ENCODE data around the gene COL20A1. TPM values are rescaled to one million over a fixed set of nuclear protein-coding genes. Genes with fewer than 3 reads are reported as not detected.

COL20A1 gene
- total and polyA plus RNA-seq, 7 donors, result 0.07 TPM; not detected in 6

DNA sequence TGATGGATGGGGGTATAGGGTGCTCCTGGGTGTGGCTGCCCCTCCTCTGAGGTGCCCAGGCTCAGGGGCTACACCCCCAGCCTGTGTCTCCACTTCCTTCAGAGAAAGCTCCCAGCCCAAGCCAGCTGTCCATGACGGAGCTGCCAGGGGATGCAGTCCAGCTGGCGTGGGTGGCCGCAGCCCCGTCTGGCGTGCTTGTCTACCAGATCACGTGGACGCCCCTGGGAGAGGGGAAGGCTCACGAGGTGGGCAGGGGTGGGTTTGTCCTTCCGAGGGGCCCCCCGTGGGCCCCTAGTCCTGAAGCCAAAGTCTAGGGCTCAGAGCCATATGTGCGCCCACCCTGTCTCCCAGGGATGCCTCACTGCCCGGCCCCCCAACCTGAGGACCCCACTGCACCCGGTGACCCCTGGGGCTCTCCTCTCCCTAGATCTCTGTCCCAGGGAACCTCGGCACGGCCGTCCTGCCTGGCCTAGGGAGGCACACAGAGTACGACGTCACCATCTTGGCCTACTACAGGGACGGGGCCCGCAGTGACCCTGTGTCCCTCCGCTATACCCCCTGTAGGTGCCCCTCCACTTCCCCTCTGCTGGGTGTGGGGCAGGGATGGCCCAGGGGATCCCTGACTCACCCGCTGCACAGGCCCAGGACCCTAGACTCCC lies 19.8 kb downstream of the COL20A1 start:
- no peaks in the 10 kb centered on the region for H3K4me1 ChIP-seq
- no peak for DNase-seq
- no peaks in the 10 kb centered on the region for H3K9me3 ChIP-seq
- no peak overlapping the region for H3K27ac ChIP-seq
- no peak overlapping the region for H3K4me3 ChIP-seq
- TF ChIP-seq EP300 (IDR thresholded peaks at IDR 0.05), result no peak
- TF ChIP-seq POLR2A (IDR thresholded peaks at IDR 0.05), result no peak
- TF ChIP-seq, protein P1, sequence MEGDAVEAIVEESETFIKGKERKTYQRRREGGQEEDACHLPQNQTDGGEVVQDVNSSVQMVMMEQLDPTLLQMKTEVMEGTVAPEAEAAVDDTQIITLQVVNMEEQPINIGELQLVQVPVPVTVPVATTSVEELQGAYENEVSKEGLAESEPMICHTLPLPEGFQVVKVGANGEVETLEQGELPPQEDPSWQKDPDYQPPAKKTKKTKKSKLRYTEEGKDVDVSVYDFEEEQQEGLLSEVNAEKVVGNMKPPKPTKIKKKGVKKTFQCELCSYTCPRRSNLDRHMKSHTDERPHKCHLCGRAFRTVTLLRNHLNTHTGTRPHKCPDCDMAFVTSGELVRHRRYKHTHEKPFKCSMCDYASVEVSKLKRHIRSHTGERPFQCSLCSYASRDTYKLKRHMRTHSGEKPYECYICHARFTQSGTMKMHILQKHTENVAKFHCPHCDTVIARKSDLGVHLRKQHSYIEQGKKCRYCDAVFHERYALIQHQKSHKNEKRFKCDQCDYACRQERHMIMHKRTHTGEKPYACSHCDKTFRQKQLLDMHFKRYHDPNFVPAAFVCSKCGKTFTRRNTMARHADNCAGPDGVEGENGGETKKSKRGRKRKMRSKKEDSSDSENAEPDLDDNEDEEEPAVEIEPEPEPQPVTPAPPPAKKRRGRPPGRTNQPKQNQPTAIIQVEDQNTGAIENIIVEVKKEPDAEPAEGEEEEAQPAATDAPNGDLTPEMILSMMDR (IDR thresholded peaks at IDR 0.05), result no peak
- no peak for TF ChIP-seq POLR2AphosphoS5 (IDR thresholded peaks at IDR 0.05)
- WGBS, 2 donors, result 70 to 76% methylated on average over 22 of the region's 22 CpGs
- peaks cover 0 to 23% (median 17%) of the 10 kb centered on the region in 3 donors for H3K27me3 ChIP-seq
- no peaks in the 10 kb centered on the region for H3K36me3 ChIP-seq
- intact Hi-C loops (cut with DNase I), result loop anchor here (5.0 kb wide), 1 partner anchor 69 kb away; no protein-coding TSS in a partner anchor

DNA sequence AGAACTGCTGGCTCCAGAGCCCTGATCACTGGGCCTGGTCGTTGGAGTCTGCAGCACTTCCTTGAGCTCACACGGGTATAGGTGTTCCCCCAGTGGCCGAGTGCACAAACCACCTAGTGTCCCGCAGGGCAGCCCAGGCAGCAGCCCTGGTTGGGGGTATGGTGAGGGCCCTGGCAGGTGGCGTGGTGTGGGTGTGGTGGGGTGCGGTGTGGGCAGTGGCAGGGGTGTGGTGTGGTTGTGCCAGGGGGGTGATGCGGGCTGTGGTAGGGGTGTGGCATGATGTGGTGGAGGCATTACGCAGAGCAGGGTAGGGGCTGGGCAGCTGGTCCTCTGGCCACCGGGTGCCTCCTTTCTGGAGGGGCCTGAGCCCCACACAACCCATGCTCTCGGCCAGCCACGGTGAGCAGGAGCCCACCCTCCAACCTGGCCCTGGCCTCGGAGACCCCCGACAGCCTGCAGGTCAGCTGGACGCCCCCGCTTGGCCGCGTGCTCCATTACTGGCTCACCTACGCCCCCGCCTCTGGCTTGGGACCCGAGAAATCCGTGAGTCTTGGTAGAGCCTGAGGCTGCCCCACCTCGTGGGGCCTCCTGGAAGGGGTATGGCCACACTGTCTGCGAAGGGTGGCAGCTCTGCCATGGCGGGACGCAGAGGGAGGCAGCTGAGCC lies 20.5 kb downstream of the COL20A1 start:
- intact Hi-C loops (cut with DNase I), result loop anchor here (5.0 kb wide), 1 partner anchor 69 kb away; no protein-coding TSS in a partner anchor
- TF ChIP-seq EP300 (IDR thresholded peaks at IDR 0.05), result no peak
- TF ChIP-seq, protein P1 (IDR thresholded peaks at IDR 0.05), result no peak
- Histone ChIP-seq H3K4me1 (no peaks in the 10 kb centered on the region), H3K36me3 (no peaks in the 10 kb centered on the region), H3K4me3 (no peak overlapping the region), H3K27me3 (peaks cover 0 to 16% (median 10%) of the 10 kb centered on the region in 3 donors), H3K9me3 (no peaks in the 10 kb centered on the region), H3K27ac (no peak overlapping the region)
- WGBS, 2 donors, result 46 to 75% methylated on average over 25 of the region's 25 CpGs
- no peak for DNase-seq

DNA sequence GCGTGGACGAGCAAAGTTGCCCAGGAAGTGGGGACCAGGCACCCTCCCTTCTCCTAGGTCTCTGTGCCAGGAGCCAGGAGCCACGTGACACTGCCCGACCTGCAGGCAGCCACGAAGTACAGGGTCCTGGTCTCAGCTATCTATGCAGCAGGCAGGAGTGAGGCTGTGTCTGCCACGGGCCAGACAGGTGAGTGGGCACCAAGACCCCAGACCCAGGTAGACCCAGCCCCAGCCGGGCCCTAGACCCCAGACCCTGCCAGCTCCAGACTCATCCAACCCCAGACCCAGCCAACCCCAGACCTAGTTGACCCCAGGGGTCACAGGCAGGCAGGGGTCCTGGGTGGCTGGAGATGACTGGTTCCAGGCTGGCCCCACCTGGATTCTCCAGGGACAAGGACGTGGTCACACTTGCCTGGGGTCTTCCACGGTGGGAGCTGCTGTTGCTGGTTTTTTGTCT lies 21.1 kb downstream of the COL20A1 start:
- Histone ChIP-seq H3K4me3 (no peak overlapping the region), H3K27ac (no peak overlapping the region), H3K27me3 (peaks cover 0 to 11% (median 8%) of the 10 kb centered on the region in 3 donors), H3K9me3 (no peaks in the 10 kb centered on the region), H3K4me1 (no peaks in the 10 kb centered on the region), H3K36me3 (no peaks in the 10 kb centered on the region)
- intact Hi-C loops (cut with DNase I), result loop anchor here (5.0 kb wide), 1 partner anchor 68 kb away; no protein-coding TSS in a partner anchor
- TF ChIP-seq POLR2A (IDR thresholded peaks at IDR 0.05) (no peak), EP300 (IDR thresholded peaks at IDR 0.05) (no peak), POLR2AphosphoS5 (IDR thresholded peaks at IDR 0.05) (no peak)
- TF ChIP-seq, protein P1 (IDR thresholded peaks at IDR 0.05), result no peak
- 31 to 74% methylated on average over 9 of the region's 9 CpGs for WGBS, 2 donors
- no peak for DNase-seq

- no peak for DNase-seq
- no peaks in the 10 kb centered on the region for H3K9me3 ChIP-seq
- no peaks in the 10 kb centered on the region for H3K36me3 ChIP-seq
- TF ChIP-seq EP300 (IDR thresholded peaks at IDR 0.05), result no peak
- TF ChIP-seq, protein P1 (IDR thresholded peaks at IDR 0.05), result no peak
- TF ChIP-seq POLR2AphosphoS5 (IDR thresholded peaks at IDR 0.05), result no peak
- TF ChIP-seq POLR2A (IDR thresholded peaks at IDR 0.05), result no peak
- no peak overlapping the region for H3K4me3 ChIP-seq
- peaks cover 0 to 11% (median 3%) of the 10 kb centered on the region in 3 donors for H3K27me3 ChIP-seq
- intact Hi-C loops (cut with DNase I), result loop anchor here (5.0 kb wide), 1 partner anchor 68 kb away; no protein-coding TSS in a partner anchor
- WGBS, 2 donors, result 73 to 85% methylated on average over 21 of the region's 21 CpGs
- H3K27ac ChIP-seq, result no peak overlapping the region
- no peaks in the 10 kb centered on the region for H3K4me1 ChIP-seq
These were observed 21.7 kb downstream of the COL20A1 start for GRCh38 chr20:63314566-63315239.

Data from sigmoid colon (tissue), 7 donors.